Mucosa of stomach (tissue), 1 donor: ENCODE measurements around the gene CEBPA.
"Not testable (repeated sequence)": the region's sequence is repeated elsewhere in the genome, so short reads cannot be mapped to it uniquely, and the experiment has no call there.

Source experiments
- H3K27me3 ChIP-seq: one replicate; pipeline ENCODE4 v1.7.0; 2013; ENCODE audit warnings: mild to moderate bottlenecking, low read length; ENCODE audit not compliant: control insufficient read depth, insufficient read depth
- H3K36me3 ChIP-seq: one replicate; pipeline ENCODE4 v1.7.0; 2013; ENCODE audit warnings: low read length; ENCODE audit not compliant: control insufficient read depth, insufficient read depth
- H3K4me1 ChIP-seq: one replicate; pipeline ENCODE4 v1.7.0; 2013; ENCODE audit warnings: mild to moderate bottlenecking, low read length; ENCODE audit not compliant: control insufficient read depth, insufficient read depth
- H3K4me3 ChIP-seq: one replicate; pipeline ENCODE4 v1.7.0; 2013; ENCODE audit warnings: low read length
- H3K9ac ChIP-seq: one replicate; pipeline ENCODE4 v1.7.0; 2013; ENCODE audit warnings: mild to moderate bottlenecking, low read length, moderate library complexity
- H3K9me3 ChIP-seq: one replicate; pipeline ENCODE4 v1.7.0; 2013; ENCODE audit warnings: mild to moderate bottlenecking, low read length, moderate library complexity; ENCODE audit not compliant: control insufficient read depth
- donor health status: Pancreatic carcinoma.

CEBPA gene

GRCh38 chr19:33317991-33318390, 15.7 kb upstream of the CEBPA start:
- H3K4me3 ChIP-seq, H3K27me3 ChIP-seq, H3K9me3 ChIP-seq, H3K36me3 ChIP-seq, H3K9ac ChIP-seq: not testable (repeated sequence)
- peaks cover 16% of the 10 kb centered on the region for H3K4me1 ChIP-seq

GRCh38 chr19:33317517-33317916, 15.2 kb upstream of the CEBPA start:
- Histone ChIP-seq H3K4me3 (no peak overlapping the region), H3K9me3 (no peaks in the 10 kb centered on the region), H3K4me1 (peaks cover 16% of the 10 kb centered on the region), H3K36me3 (no peaks in the 10 kb centered on the region), H3K27me3 (no peaks in the 10 kb centered on the region), H3K9ac (no peak overlapping the region)

GRCh38 chr19:33316541-33317264, 14.4 kb upstream of the CEBPA start:
- Histone ChIP-seq H3K36me3 (no peaks in the 10 kb centered on the region), H3K9me3 (no peaks in the 10 kb centered on the region), H3K9ac (no peak overlapping the region), H3K4me3 (no peak overlapping the region), H3K4me1 (peaks cover 16% of the 10 kb centered on the region), H3K27me3 (no peaks in the 10 kb centered on the region)

- H3K9ac ChIP-seq, H3K9me3 ChIP-seq, H3K36me3 ChIP-seq, H3K4me3 ChIP-seq, H3K27me3 ChIP-seq: not testable (repeated sequence)
- peaks cover 33% of the 10 kb centered on the region for H3K4me1 ChIP-seq
Measured at GRCh38 chr19:33312808-33313207, 10.5 kb upstream of the CEBPA start.

DNA sequence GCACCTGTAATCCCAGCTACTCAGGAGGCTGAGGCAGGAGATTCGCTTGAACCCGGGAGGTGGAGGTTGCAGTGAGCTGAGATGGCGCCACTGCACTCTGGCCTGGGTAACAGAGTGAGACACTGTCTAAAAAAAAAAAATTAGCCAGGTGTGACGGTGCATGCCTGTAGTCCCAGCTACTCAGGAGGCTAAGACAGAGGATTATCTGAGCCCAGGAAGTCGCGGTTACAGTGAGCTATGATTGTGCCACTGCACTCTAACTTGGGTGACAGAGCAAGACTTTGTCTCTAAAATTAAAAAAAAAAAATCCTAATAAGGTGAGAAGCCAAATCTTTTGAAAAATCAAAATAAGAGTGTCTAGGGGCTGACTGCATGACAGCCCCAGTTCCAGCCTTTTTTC, 9.7 kb upstream of the CEBPA start:
- H3K27me3 ChIP-seq: no peaks in the 10 kb centered on the region
- H3K36me3 ChIP-seq: no peaks in the 10 kb centered on the region
- peaks cover 27% of the 10 kb centered on the region for H3K4me1 ChIP-seq
- no peak overlapping the region for H3K9ac ChIP-seq
- no peak overlapping the region for H3K4me3 ChIP-seq
- H3K9me3 ChIP-seq: no peaks in the 10 kb centered on the region

GRCh38 chr19:33311326-33311682, 9.0 kb upstream of the CEBPA start:
- Histone ChIP-seq H3K9me3 (no peaks in the 10 kb centered on the region), H3K4me3 (no peak overlapping the region), H3K9ac (no peak overlapping the region), H3K4me1 (peaks cover 25% of the 10 kb centered on the region), H3K27me3 (no peaks in the 10 kb centered on the region), H3K36me3 (no peaks in the 10 kb centered on the region)

DNA sequence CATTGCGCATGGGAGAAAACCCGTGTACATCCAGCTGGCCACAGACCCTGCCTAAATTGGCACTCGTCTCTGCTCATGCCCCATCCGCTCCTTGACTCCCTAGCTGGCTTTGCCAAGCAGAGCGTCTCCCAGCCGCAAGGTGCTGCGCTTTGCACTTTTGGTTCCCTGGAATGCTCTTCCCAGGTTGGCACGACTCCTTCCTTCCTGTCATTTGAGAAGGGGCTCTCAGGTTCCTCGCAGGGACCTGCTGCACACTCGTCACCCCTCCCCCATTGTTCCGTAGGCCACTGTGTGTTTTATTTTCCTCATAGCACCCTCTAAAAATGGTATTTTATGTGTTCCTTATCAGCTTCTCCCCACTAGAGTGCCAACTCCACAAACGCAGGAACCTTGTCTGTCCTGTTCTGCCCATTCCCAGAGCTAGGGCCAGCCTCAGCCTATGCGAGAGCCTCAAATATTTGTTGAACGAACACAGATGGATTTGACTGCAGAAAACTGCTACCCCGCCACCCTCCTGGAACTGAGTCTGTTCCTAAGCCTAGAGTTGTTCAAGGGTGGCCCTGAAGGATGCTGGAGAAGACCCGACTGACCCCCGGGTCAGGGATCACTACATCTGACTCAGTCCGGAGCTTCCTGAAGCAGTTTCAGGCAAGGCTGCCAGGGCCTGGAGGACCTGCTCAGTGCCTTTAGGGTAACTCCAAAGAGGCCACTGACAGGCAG, 8.4 kb upstream of the CEBPA start:
- no peak overlapping the region for H3K9ac ChIP-seq

GRCh38 chr19:33309826-33310225, 7.5 kb upstream of the CEBPA start:
- Histone ChIP-seq H3K36me3 (no peaks in the 10 kb centered on the region), H3K27me3 (no peaks in the 10 kb centered on the region), H3K4me3 (no peak overlapping the region), H3K9me3 (no peaks in the 10 kb centered on the region), H3K9ac (no peak overlapping the region), H3K4me1 (peaks cover 38% of the 10 kb centered on the region)

More for the DNA sequence above, 8.4 kb upstream of the CEBPA start:
- Histone ChIP-seq H3K27me3 (no peaks in the 10 kb centered on the region), H3K9me3 (no peaks in the 10 kb centered on the region), H3K4me3 (no peak overlapping the region), H3K36me3 (no peaks in the 10 kb centered on the region), H3K4me1 (peaks cover 29% of the 10 kb centered on the region)

DNA sequence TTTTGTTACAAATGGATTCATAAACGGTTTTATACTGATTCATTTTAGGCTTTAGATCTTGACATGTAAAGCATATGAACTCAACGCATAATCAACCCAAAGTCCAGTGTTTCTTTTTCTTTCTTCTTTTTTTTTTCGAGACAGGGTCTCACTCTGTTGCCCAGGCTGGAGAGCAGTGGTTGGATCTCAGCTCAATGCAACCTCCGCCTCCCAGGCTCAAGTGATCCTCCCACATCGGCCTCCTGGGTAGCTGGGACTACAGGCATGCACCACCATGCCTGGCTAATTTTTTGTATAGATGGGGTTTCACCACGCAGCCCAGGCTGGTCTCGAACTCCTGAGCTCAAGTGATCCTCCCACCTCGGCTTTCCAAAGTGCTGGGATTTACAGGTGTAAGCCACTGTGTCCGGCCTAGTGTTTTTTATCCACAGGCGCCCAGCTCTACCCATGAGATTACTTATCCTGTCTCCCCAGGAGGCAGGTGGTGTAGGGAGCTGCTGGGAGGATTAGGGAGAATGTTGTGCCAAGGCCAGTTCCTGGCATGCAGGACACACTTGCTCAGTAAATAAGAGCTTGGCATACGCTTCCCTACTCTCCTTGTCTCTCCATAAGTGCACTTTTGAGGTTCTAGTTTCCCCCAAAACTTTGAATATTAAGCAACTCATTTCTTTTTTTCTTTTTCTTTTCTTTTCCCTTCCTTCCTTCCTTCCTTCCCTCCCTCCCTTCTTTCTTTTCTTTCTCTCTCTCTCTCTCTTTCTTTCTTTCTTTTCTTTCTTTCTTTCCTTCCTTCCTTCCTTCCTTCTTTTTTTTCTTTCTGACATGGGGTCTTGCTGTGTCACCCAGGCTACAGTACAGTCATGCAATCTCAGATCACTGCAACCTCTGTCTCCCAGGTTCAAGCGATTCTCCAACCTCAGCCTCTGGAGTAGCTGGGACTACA, 4.8 kb upstream of the CEBPA start:
- Histone ChIP-seq H3K4me3 (no peak overlapping the region), H3K4me1 (peaks cover 52% of the 10 kb centered on the region), H3K9ac (no peak overlapping the region), H3K9me3 (no peaks in the 10 kb centered on the region), H3K36me3 (no peaks in the 10 kb centered on the region), H3K27me3 (no peaks in the 10 kb centered on the region)

DNA sequence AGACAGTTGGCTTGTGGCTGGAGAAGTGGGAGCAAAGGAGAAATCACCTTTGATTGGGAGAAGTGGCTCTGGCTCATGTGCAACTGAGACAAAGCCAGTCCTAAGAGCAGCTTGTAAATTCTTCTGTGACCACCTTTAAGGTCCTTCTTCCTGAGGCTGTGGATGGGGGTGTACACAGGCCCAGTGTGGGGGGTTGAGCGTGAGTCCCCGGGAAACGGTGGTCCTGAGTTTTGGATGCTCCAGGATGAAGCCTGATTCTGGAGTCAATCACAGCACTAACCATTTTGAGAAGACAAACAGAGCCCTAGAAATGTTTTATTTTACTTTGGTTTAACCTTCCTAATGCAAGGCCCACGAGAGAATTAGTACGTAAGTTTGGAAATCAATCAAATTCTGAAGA, 3.9 kb upstream of the CEBPA start:
- Histone ChIP-seq H3K4me3 (no peak overlapping the region), H3K9ac (no peak overlapping the region), H3K36me3 (no peaks in the 10 kb centered on the region), H3K27me3 (no peaks in the 10 kb centered on the region), H3K9me3 (no peaks in the 10 kb centered on the region), H3K4me1 (peaks cover 50% of the 10 kb centered on the region)

GRCh38 chr19:33304760-33305647, 2.7 kb upstream of the CEBPA start:
- H3K9ac ChIP-seq: peak overlapping the region; percentile 73

More at GRCh38 chr19:33304760-33305647, 2.7 kb upstream of the CEBPA start:
- no peaks in the 10 kb centered on the region for H3K36me3 ChIP-seq
- peaks cover 4% of the 10 kb centered on the region for H3K27me3 ChIP-seq
- no peaks in the 10 kb centered on the region for H3K9me3 ChIP-seq
- no peak overlapping the region for H3K4me3 ChIP-seq
- peaks cover 49% of the 10 kb centered on the region for H3K4me1 ChIP-seq
